ENCODE measurements around the gene NOP56.

Gene NOP56

GRCh38 chr20:2703716-2704475 is 51.5 kb downstream of the NOP56 start:
- Histone ChIP-seq H3K9me3 (ENCODE audit: control insufficient read depth in 2 of 2, low read length in 2 of 2) (no peaks in the 10 kb centered on the region), H3K27me3 (ENCODE audit: control insufficient read depth in 1 of 2, insufficient read depth in 2 of 2, low read length in 2 of 2) (no peaks in the 10 kb centered on the region), H3K36me3 (ENCODE audit: control insufficient read depth in 2 of 2, insufficient read depth in 2 of 2, low read length in 2 of 2) (peaks cover 3% of the 10 kb centered on the region in 2 donors), H3K4me3 (ENCODE audit: low read length in 2 of 2) (no peak overlapping the region), H3K9ac (ENCODE audit: low read length in 2 of 2) (no peak overlapping the region), H3K4me1 (ENCODE audit: control insufficient read depth, insufficient read depth, low read length) (no peaks in the 10 kb centered on the region), H3K27ac (ENCODE audit: low read length) (no peak overlapping the region)

DNA sequence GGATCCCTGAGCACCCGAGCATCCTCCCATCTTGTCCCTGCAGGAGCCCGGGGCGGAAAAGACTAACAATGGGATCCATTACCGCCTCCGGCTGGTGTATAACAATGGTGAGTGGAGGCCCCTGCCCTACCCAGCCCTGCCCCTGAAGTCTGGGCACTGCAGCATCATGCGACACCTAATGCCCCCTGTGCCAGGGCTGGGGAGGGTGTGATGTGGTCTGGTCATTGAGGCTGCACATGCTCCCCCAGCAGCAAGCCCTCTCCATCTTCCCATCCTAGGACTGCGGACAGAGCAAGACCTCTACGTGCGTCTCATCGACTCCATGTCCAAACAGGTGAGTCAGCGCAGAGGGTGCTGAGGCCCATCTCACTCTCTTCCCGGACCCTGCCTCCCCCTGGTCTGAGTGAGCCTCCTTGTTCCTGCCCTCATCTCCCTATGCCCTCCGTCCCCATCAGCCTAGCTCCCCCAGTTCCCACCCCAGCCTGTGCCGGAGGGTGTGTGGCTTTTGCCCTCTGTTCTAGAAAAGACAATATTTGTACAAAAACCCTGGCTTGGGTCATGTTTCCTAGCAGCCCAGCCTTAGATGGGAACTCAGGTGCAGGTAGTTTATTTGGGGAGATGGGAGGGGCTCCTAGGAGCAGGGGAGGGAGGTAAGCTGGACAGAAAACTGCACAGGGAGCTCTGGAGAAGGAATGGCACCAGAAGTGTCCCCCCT is 53.7 kb downstream of the NOP56 start:
- H3K9ac ChIP-seq (ENCODE audit: low read length in 2 of 2), result no peak overlapping the region
- H3K4me1 ChIP-seq (ENCODE audit: control insufficient read depth, insufficient read depth, low read length), result no peaks in the 10 kb centered on the region
- H3K36me3 ChIP-seq (ENCODE audit: control insufficient read depth in 2 of 2, insufficient read depth in 2 of 2, low read length in 2 of 2), result peaks cover 3% of the 10 kb centered on the region in 2 donors
- no peaks in the 10 kb centered on the region for H3K9me3 ChIP-seq (ENCODE audit: control insufficient read depth in 2 of 2, low read length in 2 of 2)
- H3K27ac ChIP-seq (ENCODE audit: low read length), result no peak overlapping the region
- H3K4me3 ChIP-seq (ENCODE audit: low read length in 2 of 2), result no peak overlapping the region
- no peaks in the 10 kb centered on the region for H3K27me3 ChIP-seq (ENCODE audit: control insufficient read depth in 1 of 2, insufficient read depth in 2 of 2, low read length in 2 of 2)

- H3K27me3 ChIP-seq (ENCODE audit: control insufficient read depth in 1 of 2, insufficient read depth in 2 of 2, low read length in 2 of 2), result no peaks in the 10 kb centered on the region
- no peak overlapping the region for H3K9ac ChIP-seq (ENCODE audit: low read length in 2 of 2)
- no peak overlapping the region for H3K27ac ChIP-seq (ENCODE audit: low read length)
These were observed 54.4 kb downstream of the NOP56 start for GRCh38 chr20:2706688-2707352.

GRCh38 chr20:2707353-2708072 is 55.1 kb downstream of the NOP56 start:
- Histone ChIP-seq H3K9ac (ENCODE audit: low read length in 2 of 2) (no peak overlapping the region), H3K4me3 (ENCODE audit: low read length in 2 of 2) (no peak overlapping the region), H3K27ac (ENCODE audit: low read length) (no peak overlapping the region), H3K27me3 (ENCODE audit: control insufficient read depth in 1 of 2, insufficient read depth in 2 of 2, low read length in 2 of 2) (no peaks in the 10 kb centered on the region), H3K9me3 (ENCODE audit: control insufficient read depth in 2 of 2, low read length in 2 of 2) (no peaks in the 10 kb centered on the region), H3K36me3 (ENCODE audit: control insufficient read depth in 2 of 2, insufficient read depth in 2 of 2, low read length in 2 of 2) (peaks cover 3% of the 10 kb centered on the region in 2 donors), H3K4me1 (ENCODE audit: control insufficient read depth, insufficient read depth, low read length) (no peaks in the 10 kb centered on the region)

More at GRCh38 chr20:2706688-2707352, 54.4 kb downstream of the NOP56 start:
- Histone ChIP-seq H3K36me3 (ENCODE audit: control insufficient read depth in 2 of 2, insufficient read depth in 2 of 2, low read length in 2 of 2) (peaks cover 3% of the 10 kb centered on the region in 2 donors), H3K4me1 (ENCODE audit: control insufficient read depth, insufficient read depth, low read length) (no peaks in the 10 kb centered on the region), H3K9me3 (ENCODE audit: control insufficient read depth in 2 of 2, low read length in 2 of 2) (no peaks in the 10 kb centered on the region), H3K4me3 (ENCODE audit: low read length in 2 of 2) (no peak overlapping the region)
